Activated effector memory CD4-positive, alpha-beta T cell treated with anti-CD3 and anti-CD28 coated beads, Interleukin-2, amount 50 U/mL, for 16 hours (primary cell): Measurements from ENCODE around the gene CNTROB.

Experiments used
- DNase-seq: peaks from one replicate; pipeline ENCODE4 v3.0.0-alpha.2; 2020

Gene CNTROB

GRCh38 chr17:7987112-7987893, 55.3 kb downstream of the CNTROB start:
- DNase-seq = no peak

GRCh38 chr17:7988750-7989178, 56.8 kb downstream of the CNTROB start:
- no peak for DNase-seq

GRCh38 chr17:7989781-7990655, 58.0 kb downstream of the CNTROB start:
- DNase-seq = peak; percentile 98

- no peak for DNase-seq
Observed at GRCh38 chr17:7992516-7992915, 60.5 kb downstream of the CNTROB start.

- peak; percentile 57 for DNase-seq
Observed at GRCh38 chr17:7992924-7993323, 60.9 kb downstream of the CNTROB start.

- no peak for DNase-seq
Observed at GRCh38 chr17:7993972-7994589, 62.1 kb downstream of the CNTROB start.

- no peak for DNase-seq
Observed at GRCh38 chr17:7995724-7996123, 63.7 kb downstream of the CNTROB start.

GRCh38 chr17:7997186-7997585, 65.2 kb downstream of the CNTROB start:
- peak; percentile 72 for DNase-seq
